GM18505 (cell line): ENCODE data around the gene SPTBN4.

Experiments
- ATAC-seq: cut with Tn5 transposase; IDR thresholded peaks from one replicate; pipeline ENCODE4 v1.9.1; 2021; ENCODE audit not compliant: unreplicated experiment
- POLR2A ChIP-seq: IDR thresholded peaks from 4 replicates; pipeline ENCODE4 v1.6.1; 2011; ENCODE audit warnings: borderline replicate concordance; ENCODE audit not compliant: insufficient read depth, insufficient read length; ENCODE audit errors: extremely low read depth

Gene SPTBN4

DNA sequence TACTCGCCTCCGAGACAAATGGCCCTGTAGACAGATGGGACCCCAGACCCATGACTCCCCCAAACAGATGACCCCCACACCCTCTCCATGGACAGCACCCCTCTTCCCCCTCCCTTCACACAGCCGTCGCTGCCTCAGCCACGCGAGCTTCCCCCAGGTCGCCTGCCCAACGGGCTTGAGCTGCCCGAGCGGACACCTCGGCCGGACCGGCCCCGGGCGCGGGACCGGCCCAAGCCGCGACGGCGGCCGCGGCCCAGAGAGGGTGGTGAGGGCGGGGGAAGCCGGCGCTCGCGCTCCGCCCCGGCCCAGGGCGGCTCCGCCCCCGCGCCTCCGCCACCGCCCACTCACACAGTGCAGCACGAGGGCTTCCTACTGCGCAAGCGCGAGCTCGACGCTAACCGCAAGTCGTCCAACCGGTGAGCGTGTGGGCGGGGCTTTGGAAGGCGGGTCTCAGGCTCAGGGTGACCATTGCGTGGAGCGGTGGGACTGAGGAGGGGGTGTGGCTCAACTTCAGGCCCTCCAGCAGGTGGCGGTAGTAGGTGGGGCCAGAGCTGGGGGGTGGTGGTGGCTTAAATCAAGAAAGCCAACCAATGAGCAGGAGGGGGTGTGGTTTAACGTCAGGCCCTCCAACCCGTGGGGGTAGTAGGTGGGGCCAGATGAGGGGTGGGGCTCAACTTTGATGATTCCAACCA is 103.7 kb downstream of the SPTBN4 start:
- peak; percentile 78 for ATAC-seq
- no peak for TF ChIP-seq POLR2A

GRCh38 chr19:40571005-40571318 is 104.2 kb downstream of the SPTBN4 start:
- no peak for ATAC-seq
- TF ChIP-seq POLR2A = no peak

DNA sequence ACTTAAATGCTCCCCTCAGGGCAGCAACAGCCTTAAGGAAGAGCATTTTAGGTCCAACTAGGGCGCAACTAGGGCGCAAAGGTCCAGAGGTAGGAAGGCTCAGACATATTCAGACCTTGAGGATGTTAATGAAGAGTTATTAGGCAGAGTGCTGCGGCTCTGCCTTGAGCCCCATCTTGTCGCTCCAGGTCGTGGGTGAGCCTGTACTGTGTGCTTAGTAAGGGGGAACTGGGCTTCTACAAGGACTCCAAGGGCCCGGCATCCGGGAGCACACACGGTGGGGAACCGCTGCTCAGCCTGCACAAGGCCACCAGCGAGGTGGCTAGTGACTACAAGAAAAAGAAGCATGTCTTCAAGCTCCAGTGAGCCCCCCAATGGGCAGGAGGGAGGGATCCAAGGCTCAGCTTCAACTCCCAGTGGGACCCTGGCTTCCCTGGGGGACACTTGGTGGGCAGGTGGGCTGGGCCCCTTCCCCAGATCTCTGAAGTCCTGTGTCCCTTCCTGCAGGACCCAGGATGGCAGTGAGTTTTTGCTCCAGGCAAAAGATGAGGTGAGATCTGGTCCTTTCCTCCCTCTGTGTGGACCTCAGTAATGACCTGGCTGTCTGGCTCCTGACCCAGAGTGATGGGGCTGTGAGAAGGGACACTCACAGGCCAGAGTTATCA is 105.2 kb downstream of the SPTBN4 start:
- no peak for ATAC-seq
- no peak for TF ChIP-seq POLR2A

GRCh38 chr19:40575326-40575725 is 108.5 kb downstream of the SPTBN4 start:
- no peak for TF ChIP-seq POLR2A
- no peak for ATAC-seq

- peak; percentile 12 for ATAC-seq
- no peak for TF ChIP-seq POLR2A
Observed at GRCh38 chr19:40576151-40576584, 109.4 kb downstream of the SPTBN4 start.

GRCh38 chr19:40576585-40577451 is 110.0 kb downstream of the SPTBN4 start, which contains the start of gene SHKBP1:
Gene SHKBP1 (plus strand): TSS chr19:40576873. CDS start chr19:40576900, 27 bp downstream.
- TF ChIP-seq POLR2A = peak; percentile 87
- ATAC-seq = peak; percentile 85

GRCh38 chr19:40578442-40578908 is 111.7 kb downstream of the SPTBN4 start:
- no peak for ATAC-seq
- TF ChIP-seq POLR2A = no peak

DNA sequence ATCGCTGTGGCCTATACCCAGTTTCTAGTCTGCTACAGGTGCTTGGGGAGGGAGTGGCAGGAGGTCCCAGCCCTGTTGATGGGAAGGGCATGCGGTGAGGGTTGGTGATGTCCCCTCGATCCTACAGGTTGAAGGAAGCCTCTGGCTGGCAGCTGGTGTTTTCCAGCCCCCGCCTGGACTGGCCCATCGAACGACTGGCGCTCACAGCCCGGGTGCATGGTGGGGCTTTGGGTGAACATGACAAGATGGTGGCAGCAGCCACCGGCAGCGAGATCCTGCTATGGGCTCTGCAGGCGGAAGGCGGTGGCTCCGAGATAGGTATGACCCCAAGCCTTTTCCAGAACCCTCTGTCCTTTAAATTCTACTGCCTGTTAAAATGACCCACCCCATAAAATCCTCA is 113.8 kb downstream of the SPTBN4 start:
- TF ChIP-seq POLR2A = no peak
- ATAC-seq = no peak

- ATAC-seq = no peak
Observed at GRCh38 chr19:40581531-40581930, 114.7 kb downstream of the SPTBN4 start.

DNA sequence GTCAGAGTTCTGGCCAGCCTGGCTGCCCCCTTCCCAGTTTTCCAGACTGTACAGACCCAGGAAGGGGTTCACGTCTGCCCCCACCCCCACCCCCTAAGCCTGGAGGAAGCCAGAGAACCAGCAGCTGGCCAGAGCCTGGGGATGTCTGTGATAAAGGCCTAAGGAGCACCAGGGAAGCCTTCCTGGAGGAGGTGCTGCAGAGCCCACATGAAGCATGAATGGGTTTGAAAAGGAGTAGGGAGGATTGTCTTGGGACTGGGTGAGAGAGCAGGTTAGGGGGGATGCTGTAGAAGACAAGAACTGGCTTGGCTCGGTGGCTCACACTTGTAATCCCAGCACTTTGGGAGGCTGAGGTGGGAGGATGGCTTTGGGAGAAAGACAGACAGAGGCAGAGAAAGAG is 115.7 kb downstream of the SPTBN4 start:
- no peak for TF ChIP-seq POLR2A
- ATAC-seq = no peak

More at GRCh38 chr19:40581531-40581930, 114.7 kb downstream of the SPTBN4 start:
- no peak for TF ChIP-seq POLR2A

DNA sequence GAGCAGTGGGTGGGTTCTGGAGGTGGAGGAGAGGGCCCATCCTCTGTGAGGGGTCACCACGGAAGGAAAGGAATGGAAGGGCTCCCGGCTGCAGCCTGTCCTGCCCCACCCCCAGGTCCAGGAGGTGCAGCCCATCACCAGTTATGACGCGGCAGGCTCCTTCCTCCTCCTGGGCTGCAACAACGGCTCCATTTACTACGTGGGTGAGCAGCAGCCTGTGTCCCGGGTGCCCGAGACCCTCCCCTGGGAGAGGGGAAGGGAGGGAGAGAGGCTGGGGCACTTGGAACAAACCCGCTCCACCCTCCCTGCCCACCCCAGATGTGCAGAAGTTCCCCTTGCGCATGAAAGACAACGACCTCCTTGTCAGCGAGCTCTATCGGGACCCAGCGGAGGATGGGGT is 116.5 kb downstream of the SPTBN4 start:
- no peak for ATAC-seq
- TF ChIP-seq POLR2A = no peak

DNA sequence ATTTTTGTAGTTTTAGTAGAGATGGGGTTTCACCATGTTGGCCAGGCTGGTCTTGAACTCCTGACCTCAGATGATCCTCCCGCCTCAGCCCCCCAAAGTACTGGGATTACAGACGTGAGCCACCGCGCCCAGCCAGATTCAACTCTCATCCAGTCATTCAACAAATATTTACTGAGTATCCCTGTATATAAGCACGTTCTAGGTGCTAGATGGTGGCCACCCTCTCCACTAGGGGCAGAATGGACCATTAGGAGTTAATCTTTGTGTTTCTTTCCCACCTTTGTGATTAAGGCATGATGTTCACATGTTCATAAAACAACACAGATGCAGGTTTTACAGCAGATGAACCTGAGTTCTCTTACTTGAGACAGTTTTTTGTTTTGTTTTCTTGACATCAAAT is 117.2 kb downstream of the SPTBN4 start:
- no peak for ATAC-seq

GRCh38 chr19:40585241-40585981 is 118.6 kb downstream of the SPTBN4 start:
- ATAC-seq = no peak
- TF ChIP-seq POLR2A = no peak

More for the DNA sequence above, 117.2 kb downstream of the SPTBN4 start:
- no peak for TF ChIP-seq POLR2A
